ENCODE measurements around the gene MKS1.

- no peak for TF ChIP-seq POLR2A (IDR thresholded peaks at IDR 0.05)
- no peak for TF ChIP-seq CTCF (IDR thresholded peaks at IDR 0.05)
Observed at GRCh38 chr17:58165981-58166380, 53.1 kb downstream of the MKS1 start.
